GM19463 (cell line): ENCODE results near the gene RSBN1.
"Not testable (repeated sequence)": the region's sequence is repeated elsewhere in the genome, so short reads cannot be mapped to it uniquely, and the experiment has no call there.

Experiments
- ATAC-seq: cut with Tn5 transposase; IDR thresholded peaks from one replicate; pipeline ENCODE4 v1.9.1; 2021; ENCODE audit warnings: mild to moderate bottlenecking, moderate library complexity; ENCODE audit not compliant: unreplicated experiment

The RSBN1 gene

GRCh38 chr1:113749402-113749801, 62.9 kb downstream of the RSBN1 start:
- no peak for ATAC-seq

GRCh38 chr1:113747376-113747775, 64.9 kb downstream of the RSBN1 start:
- ATAC-seq: no peak

- ATAC-seq: no peak
Measured at GRCh38 chr1:113745425-113745824, 66.9 kb downstream of the RSBN1 start.

- no peak for ATAC-seq
Measured at GRCh38 chr1:113744114-113744513, 68.2 kb downstream of the RSBN1 start.

- ATAC-seq: no peak
Measured at GRCh38 chr1:113742515-113742914, 69.8 kb downstream of the RSBN1 start.

- no peak for ATAC-seq
Measured at GRCh38 chr1:113734357-113735055, 77.8 kb downstream of the RSBN1 start.

GRCh38 chr1:113732802-113733201, 79.5 kb downstream of the RSBN1 start:
- no peak for ATAC-seq

GRCh38 chr1:113721010-113721409, 91.3 kb downstream of the RSBN1 start:
- ATAC-seq: no peak

GRCh38 chr1:113718621-113719020, 93.7 kb downstream of the RSBN1 start:
- ATAC-seq: not testable (repeated sequence)

- not testable (repeated sequence) for ATAC-seq
Measured at GRCh38 chr1:113717506-113717905, 94.8 kb downstream of the RSBN1 start.

GRCh38 chr1:113714606-113715269, 97.5 kb downstream of the RSBN1 start:
- no peak for ATAC-seq
